Vagina (tissue), 2 donors: ENCODE data around the gene BMPR1B.

Experiments
- CTCF ChIP-seq, 3 experiments: fragments of 450-650 bp in 2 of 3; fragments of 200-600 bp in 1 of 3; sonication (generic) in 1 of 3; IDR thresholded peaks; one replicate each; pipeline ENCODE4 v1.5.1; 2017 to 2019; ENCODE audit warnings: antibody characterized with exemption in 3 of 3, mild to moderate bottlenecking in 2 of 3, moderate library complexity in 2 of 3
- POLR2A ChIP-seq, 2 donors: fragments of 450-650 bp; IDR thresholded peaks; one replicate each; pipeline ENCODE4 v1.6.1; 2017; ENCODE audit warnings: antibody characterized with exemption in 2 of 2, mild to moderate bottlenecking in 2 of 2, moderate library complexity in 2 of 2

- TF ChIP-seq CTCF (IDR thresholded peaks at IDR 0.05) (no peak), POLR2A (IDR thresholded peaks at IDR 0.05) (no peak)
These were observed 210.7 kb downstream of the BMPR1B start for GRCh38 chr4:94968493-94968892.
